H1 (cell line): Measurements from ENCODE around the gene SVIL. TPM values are rescaled to one million over a fixed set of nuclear protein-coding genes. Genes with fewer than 3 reads are reported as not detected.
"Not testable (repeated sequence)": the region's sequence is repeated elsewhere in the genome, so short reads cannot be mapped to it uniquely, and the experiment has no call there.

Experiments used
- CTCF ChIA-PET: fragments of 300-600 bp; sonication (Branson Sonifier 250); formaldehyde crosslinking; loops from one replicate; lab custom pipeline; 2021; ENCODE audit not compliant: partially characterized antibody; lab: Charles Lee
- POLR2A ChIA-PET: fragments of 300-600 bp; sonication (Branson Sonifier 250); formaldehyde crosslinking; loops from one replicate; lab custom pipeline; 2021; ENCODE audit warnings: inconsistent platforms; ENCODE audit not compliant: partially characterized antibody; lab: Charles Lee
- DNase-seq, 2 experiments: peaks; one replicate each; pipeline versions ENCODE4 v3.0.0 to v3.0.0-alpha.2; 2010 to 2022; ENCODE audit warnings: low spot score in 2 of 2, low read depth in 1 of 2, mixed read lengths in 1 of 2
- FAIRE-seq: peaks from 2 replicates; lab custom pipeline; 2011; peaks lifted over from hg19 to GRCh38; lab: Jason Lieb, UNC
- H2AFZ ChIP-seq: 2 replicates; pipeline ENCODE4 v1.8.1; 2012; ENCODE audit warnings: low read length, inconsistent platforms
- H2AK5ac ChIP-seq: 2 replicates; pipeline ENCODE4 v1.6.1; 2013; ENCODE audit warnings: low read depth, low read length
- H2BK120ac ChIP-seq: replicated peaks from 2 replicates; pipeline ENCODE3; 2013; ENCODE audit warnings: low read depth, low read length, inconsistent platforms
- H2BK12ac ChIP-seq: 2 replicates; pipeline ENCODE4 v1.6.1; 2013; ENCODE audit warnings: low read depth, low read length
- H2BK15ac ChIP-seq: 2 replicates; pipeline ENCODE4 v1.6.1; 2013; ENCODE audit warnings: low read length
- H2BK20ac ChIP-seq: 2 replicates; pipeline ENCODE4 v1.6.1; 2013; ENCODE audit warnings: low read length
- H2BK5ac ChIP-seq: 2 replicates; pipeline ENCODE4 v1.6.1; 2013; ENCODE audit warnings: low read depth, low read length
- H3K14ac ChIP-seq: 2 replicates; pipeline ENCODE4 v1.6.1; 2013; ENCODE audit warnings: inconsistent platforms; ENCODE audit not compliant: insufficient read length
- H3K18ac ChIP-seq: 2 replicates; pipeline ENCODE4 v1.6.1; 2013; ENCODE audit warnings: low read length; ENCODE audit errors: extremely low read depth
- H3K23ac ChIP-seq: 2 replicates; pipeline ENCODE4 v1.6.1; 2013; ENCODE audit warnings: inconsistent platforms; ENCODE audit not compliant: insufficient read length
- H3K23me2 ChIP-seq: 2 replicates; pipeline ENCODE4 v1.6.1; 2013; ENCODE audit warnings: low read depth, low read length
- H3K27ac ChIP-seq: 2 replicates; pipeline ENCODE4 v1.6.1; 2011; ENCODE audit warnings: low read depth, low read length, inconsistent platforms
- H3K27me3 ChIP-seq, 4 experiments: replicated peaks in 1 of 4; 1 replicate in 1 of 4; 2 replicates in 3 of 4; pipeline versions ENCODE4 v1.6.1 to v1.8.1; 2011 to 2013; ENCODE audit warnings: low read length in 3 of 4, mild to moderate bottlenecking in 3 of 4, inconsistent platforms in 2 of 4, mixed read lengths in 2 of 4, moderate library complexity in 1 of 4; ENCODE audit not compliant: control insufficient read depth in 3 of 4, insufficient read depth in 3 of 4; ENCODE audit errors: extremely low read depth in 1 of 4
- H3K36me3 ChIP-seq, 4 experiments: 2 replicates each; pipeline versions ENCODE4 v1.6.1 to v1.8.1; 2011 to 2013; ENCODE audit warnings: mild to moderate bottlenecking in 4 of 4, low read length in 3 of 4, moderate library complexity in 2 of 4, control low read depth in 1 of 4, inconsistent platforms in 1 of 4; ENCODE audit not compliant: insufficient read depth in 4 of 4, control insufficient read depth in 2 of 4
- H3K4ac ChIP-seq: replicated peaks from 2 replicates; pipeline ENCODE3; 2013; ENCODE audit warnings: low read length, low read depth, mixed read lengths, inconsistent platforms; ENCODE audit not compliant: insufficient read length
- H3K4me1 ChIP-seq, 4 experiments: replicated peaks in 1 of 4; 1 replicate in 1 of 4; 2 replicates in 3 of 4; pipeline versions ENCODE4 v1.6.1 to v1.8.1; 2011 to 2013; ENCODE audit warnings: low read length in 3 of 4, inconsistent platforms in 2 of 4, mixed read lengths in 1 of 4; ENCODE audit not compliant: insufficient read depth in 4 of 4, control insufficient read depth in 3 of 4
- H3K4me2 ChIP-seq, 2 experiments: 2 replicates each; pipeline versions ENCODE4 v1.6.1 to v1.8.1; 2011 to 2013; ENCODE audit warnings: low read depth in 2 of 2, low read length in 2 of 2, control low read depth in 1 of 2, inconsistent platforms in 1 of 2, mild to moderate bottlenecking in 1 of 2; ENCODE audit not compliant: insufficient read depth in 1 of 2
- H3K4me3 ChIP-seq, 4 experiments: fragments of 200-600, 300-600 bp in 1 of 4; sonication (generic), shearing (Covaris generic), sonication (Bioruptor Twin) in 1 of 4; 2 replicates each; pipeline versions ENCODE4 v1.5.1 to v1.8.1; 2011 to 2016; ENCODE audit warnings: low read length in 4 of 4, low read depth in 3 of 4, control low read depth in 2 of 4, inconsistent platforms in 2 of 4, mild to moderate bottlenecking in 2 of 4, mixed read lengths in 1 of 4, moderate library complexity in 1 of 4; ENCODE audit not compliant: insufficient read depth in 2 of 4; ENCODE audit errors: extremely low read depth in 1 of 4
- H3K56ac ChIP-seq: replicated peaks from 2 replicates; pipeline ENCODE3; 2013; ENCODE audit warnings: low read depth, mild to moderate bottlenecking, mixed read lengths, low read length, inconsistent platforms; ENCODE audit not compliant: insufficient read length
- H3K79me1 ChIP-seq: 2 replicates; pipeline ENCODE4 v1.6.1; 2013; ENCODE audit warnings: low read depth, low read length, control low read depth
- H3K79me2 ChIP-seq, 2 experiments: 2 replicates each; pipeline versions ENCODE4 v1.6.1 to v1.8.1; 2012 to 2013; ENCODE audit warnings: low read length in 2 of 2, mild to moderate bottlenecking in 2 of 2, inconsistent platforms in 1 of 2; ENCODE audit not compliant: insufficient read depth in 2 of 2, control insufficient read depth in 1 of 2
- H3K9ac ChIP-seq, 4 experiments: replicated peaks in 1 of 4; 1 replicate in 1 of 4; 2 replicates in 3 of 4; pipeline versions ENCODE4 v1.6.1 to v1.8.1; 2011 to 2013; ENCODE audit warnings: low read depth in 3 of 4, low read length in 3 of 4, control low read depth in 2 of 4, mild to moderate bottlenecking in 2 of 4, moderate library complexity in 2 of 4, inconsistent platforms in 1 of 4; ENCODE audit errors: extremely low read depth in 1 of 4
- H3K9me3 ChIP-seq, 2 experiments: 2 replicates each; pipeline versions ENCODE4 v1.6.1 to v1.8.1; 2012 to 2013; ENCODE audit warnings: mild to moderate bottlenecking in 2 of 2, moderate library complexity in 2 of 2, control low read depth in 1 of 2, inconsistent platforms in 1 of 2, low read depth in 1 of 2, low read length in 1 of 2, mixed read lengths in 1 of 2; ENCODE audit not compliant: insufficient read depth in 2 of 2
- H4K20me1 ChIP-seq, 2 experiments: replicated peaks in 1 of 2; 2 replicates each; pipeline versions ENCODE3 to v1.8.1; 2011 to 2013; ENCODE audit warnings: inconsistent platforms in 2 of 2, low read length in 2 of 2, mild to moderate bottlenecking in 1 of 2; ENCODE audit not compliant: insufficient read depth in 2 of 2, control insufficient read depth in 1 of 2
- H4K5ac ChIP-seq: 2 replicates; pipeline ENCODE4 v1.6.1; 2013; ENCODE audit warnings: low read length, low read depth, mixed read lengths, inconsistent platforms; ENCODE audit not compliant: insufficient read length
- H4K8ac ChIP-seq: 2 replicates; pipeline ENCODE4 v1.8.0; 2013; ENCODE audit warnings: mild to moderate bottlenecking, moderate library complexity, low read length, inconsistent platforms; ENCODE audit not compliant: insufficient read depth; ENCODE audit errors: extremely low read depth
- H4K91ac ChIP-seq: replicated peaks from 2 replicates; pipeline ENCODE3; 2013; ENCODE audit warnings: low read length, mixed read lengths, inconsistent platforms; ENCODE audit not compliant: insufficient read length
- WGBS, 2 experiments: shearing (Covaris generic) in 1 of 2; methylation state at CpG; one replicate each; pipeline versions ENCODE4 v1.1.6 to v1.1.7; 2013 to 2015; ENCODE audit warnings: low lambda C conversion rate in 2 of 2, mixed read lengths in 2 of 2, inconsistent platforms in 1 of 2, low coverage in 1 of 2, missing lambda C conversion rate in 1 of 2; ENCODE audit not compliant: insufficient replicate concordance in 2 of 2, insufficient coverage in 1 of 2, insufficient read length in 1 of 2; ENCODE audit errors: extremely low coverage in 1 of 2, missing lambda C conversion rate in 1 of 2; 5-methylcytosine and 5-hydroxymethylcytosine counted together
- polyA plus RNA-seq, 7 experiments: library from polyadenylated mRNA; depleted of rRNA in 3 of 7; stranded (reverse) in 5 of 7; unstranded in 2 of 7; fragments of >200 nt in 5 of 7; fragments of 200-250 nt in 2 of 7; gene quantifications; 1 replicate in 5 of 7; 2 replicates in 1 of 7; 4 replicates in 1 of 7; pipeline versions ENCODE4 v1.2.1 to v1.2.3, GENCODE V29; 2011 to 2013; ENCODE audit warnings: missing spikeins in 2 of 7, mixed read lengths in 2 of 7
- total RNA-seq: library from RNA; stranded (reverse); fragmentation: NEBNext Ultra II Directional; extraction: Animal tissue kit (Norgen Biotek cat#: 25700); gene quantifications from 2 replicates; pipeline ENCODE4 v1.2.1, GENCODE V29; 2021
- TF ChIP-seq, protein P1 (sequence below): IDR thresholded peaks from 2 replicates; pipeline ENCODE4 v1.6.1; 2012; ENCODE audit warnings: inconsistent platforms

SVIL gene
- total and polyA plus RNA-seq, 2 of the 8 experiments (the other 6 are each of a cell fraction or from before 2014, with no cell fraction given): 4.7 to 15.4 TPM

DNA sequence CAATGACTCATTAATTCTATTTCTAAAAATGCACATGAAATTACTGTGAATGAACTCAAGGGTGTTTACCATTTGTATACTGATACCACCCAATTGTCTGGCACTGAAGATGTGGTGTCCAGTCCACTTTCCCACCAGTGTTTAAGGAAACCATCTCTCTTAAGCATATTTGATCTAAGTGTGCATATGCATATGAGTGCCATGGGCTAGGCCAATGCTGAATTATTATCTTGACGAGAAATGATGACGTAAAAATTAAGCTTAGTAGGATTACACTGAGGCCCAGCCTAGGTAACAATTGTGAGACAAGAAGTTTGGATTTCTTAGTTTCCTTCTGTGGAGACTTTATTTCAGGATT, 59.7 kb downstream of the SVIL start (continued):
- TF ChIP-seq, protein P1, sequence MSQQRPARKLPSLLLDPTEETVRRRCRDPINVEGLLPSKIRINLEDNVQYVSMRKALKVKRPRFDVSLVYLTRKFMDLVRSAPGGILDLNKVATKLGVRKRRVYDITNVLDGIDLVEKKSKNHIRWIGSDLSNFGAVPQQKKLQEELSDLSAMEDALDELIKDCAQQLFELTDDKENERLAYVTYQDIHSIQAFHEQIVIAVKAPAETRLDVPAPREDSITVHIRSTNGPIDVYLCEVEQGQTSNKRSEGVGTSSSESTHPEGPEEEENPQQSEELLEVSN: no peak

DNA sequence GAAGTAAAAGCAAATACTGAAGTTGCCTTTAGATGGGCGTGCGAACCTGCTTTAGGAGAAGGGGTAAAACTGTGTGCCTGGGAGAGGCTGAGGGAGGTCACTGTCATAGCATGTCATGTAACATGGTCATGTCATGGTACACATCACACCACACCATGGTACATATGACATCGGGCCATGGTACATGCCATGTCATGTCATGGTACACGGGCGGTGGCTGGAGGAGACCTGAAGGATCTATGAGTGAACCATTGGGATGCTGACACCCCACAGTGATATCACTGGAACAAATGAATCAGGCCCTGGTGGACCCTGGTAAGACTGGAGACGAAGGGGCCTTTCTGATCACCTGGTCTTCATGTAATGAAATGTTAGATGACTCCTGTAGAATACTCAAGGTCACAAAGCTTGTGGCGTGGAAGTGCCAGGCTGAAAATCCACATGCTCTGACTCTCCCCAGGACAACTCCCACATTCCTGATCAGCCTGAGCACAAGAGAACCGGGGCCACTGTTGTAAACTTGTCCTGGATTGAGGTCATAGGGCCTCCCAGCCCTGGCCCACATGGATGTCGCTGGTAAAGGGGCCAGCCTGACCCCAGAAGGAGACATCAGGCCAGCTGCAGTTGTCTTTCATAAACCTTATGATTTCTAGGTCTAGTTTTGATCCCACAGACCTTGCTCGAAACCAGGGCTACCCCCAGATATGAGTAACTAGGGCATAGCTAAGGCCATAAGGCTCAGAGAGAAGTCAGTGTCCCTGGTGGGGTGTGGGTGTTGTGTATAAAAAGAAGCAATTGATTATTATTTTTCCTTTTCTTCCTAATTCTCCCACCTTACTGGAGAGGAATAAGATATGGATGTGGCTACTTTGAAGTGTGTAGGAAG, 60.3 kb downstream of the SVIL start:
- H3K4me2 ChIP-seq, H3K36me3 ChIP-seq, H4K8ac ChIP-seq, DNase-seq, H2BK5ac ChIP-seq, H4K91ac ChIP-seq, H4K20me1 ChIP-seq, POLR2A ChIA-PET, H2BK120ac ChIP-seq, H3K27ac ChIP-seq, H2BK12ac ChIP-seq, H3K79me1 ChIP-seq, FAIRE-seq, H3K9ac ChIP-seq, H3K23ac ChIP-seq, H3K4me3 ChIP-seq, H2BK20ac ChIP-seq, H3K4ac ChIP-seq, H3K56ac ChIP-seq, H3K4me1 ChIP-seq, H3K14ac ChIP-seq, H4K5ac ChIP-seq, H3K27me3 ChIP-seq, H2AK5ac ChIP-seq, H3K9me3 ChIP-seq, H2AFZ ChIP-seq, H3K79me2 ChIP-seq, H3K23me2 ChIP-seq: not testable (repeated sequence)
- 84% methylated on average over 10 of the region's 10 CpGs; no CpG with 5 or more reads in 1 of the 2 experiments for WGBS, 2 experiments
- Histone ChIP-seq H3K18ac (peak overlapping the region; percentile 62; the same call in 1 of the 2 replicates), H2BK15ac (peak overlapping the region; percentile 25; the same call in 1 of the 2 replicates)
- CTCF ChIA-PET: interaction anchor here (0.9 to 1.2 kb wide), 3 partner anchors 10 to 20 kb away, joined by 3 to 4 read pairs (median 4); no protein-coding TSS in a partner anchor
